HL-60 (cell line): ENCODE results near the gene GHITM.
A peak's percentile ranks its signal among the peaks of the same experiment; 100 is the strongest.

ENCODE experiments used
- DNase-seq, 2 experiments: peaks; one replicate each; pipeline ENCODE4 v3.0.0-alpha.2; 2010 to 2020; ENCODE audit warnings: low read depth in 1 of 2, low spot score in 1 of 2
- H3K27ac ChIP-seq: fragments of 250-450 bp; sonication (Bioruptor Pico); replicated peaks from 2 replicates; pipeline ENCODE4 v1.5.1; 2020; ENCODE audit warnings: mild to moderate bottlenecking, moderate library complexity
- H3K27me3 ChIP-seq: fragments of 250-450 bp; sonication (Bioruptor Pico); 2 replicates; pipeline ENCODE4 v1.5.1; 2021; ENCODE audit warnings: mild to moderate bottlenecking, moderate library complexity; ENCODE audit not compliant: insufficient read depth, poor library complexity, severe bottlenecking
- H3K4me3 ChIP-seq: replicated peaks from 2 replicates; pipeline ENCODE4 v1.5.1; 2011; ENCODE audit warnings: mild to moderate bottlenecking, control low read depth, low read length; ENCODE audit not compliant: insufficient read depth
- CTCF ChIP-seq: IDR thresholded peaks from one replicate; pipeline ENCODE4 v1.5.1; 2011; ENCODE audit warnings: low read length, control low read depth, inconsistent platforms; ENCODE audit not compliant: insufficient read depth
- GABPA ChIP-seq: IDR thresholded peaks from 2 replicates; pipeline ENCODE4 v1.6.1; 2012; ENCODE audit warnings: low read depth
- POLR2AphosphoS5 ChIP-seq: IDR thresholded peaks from 2 replicates; pipeline ENCODE4 v1.6.1; 2012; ENCODE audit warnings: low read depth
- REST ChIP-seq: IDR thresholded peaks from 2 replicates; pipeline ENCODE4 v1.6.1; 2012; ENCODE audit warnings: low read depth; ENCODE audit not compliant: insufficient replicate concordance
- SPI1 ChIP-seq: IDR thresholded peaks from 2 replicates; pipeline ENCODE4 v1.6.1; 2012; ENCODE audit warnings: low read depth, mild to moderate bottlenecking, borderline replicate concordance

Gene GHITM

DNA sequence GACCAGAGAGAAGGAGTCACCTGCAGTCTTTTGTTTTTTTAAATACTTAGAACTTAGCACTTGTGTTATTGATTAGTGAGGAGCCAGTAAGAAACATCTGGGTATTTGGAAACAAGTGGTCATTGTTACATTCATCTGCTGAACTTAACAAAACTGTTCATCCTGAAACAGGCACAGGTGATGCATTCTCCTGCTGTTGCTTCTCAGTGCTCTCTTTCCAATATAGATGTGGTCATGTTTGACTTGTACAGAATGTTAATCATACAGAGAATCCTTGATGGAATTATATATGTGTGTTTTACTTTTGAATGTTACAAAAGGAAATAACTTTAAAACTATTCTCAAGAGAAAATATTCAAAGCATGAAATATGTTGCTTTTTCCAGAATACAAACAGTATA is 13.5 kb downstream of the GHITM start:
- Histone ChIP-seq H3K4me3 (no peak overlapping the region), H3K27ac (no peak overlapping the region), H3K27me3 (no peaks in the 10 kb centered on the region)
- TF ChIP-seq GABPA (no peak), CTCF (no peak), SPI1 (no peak), POLR2AphosphoS5 (no peak), REST (no peak)
- DNase-seq, result no peak

- no peaks in the 10 kb centered on the region for H3K27me3 ChIP-seq
- peak in 1 of 2 experiments; percentile 15 for DNase-seq
- H3K27ac ChIP-seq, result 0 out of 2 replicates have a peak overlapping the region, but pooled peaks have one; percentile 50
- TF ChIP-seq GABPA (no peak), REST (no peak), SPI1 (no peak), POLR2AphosphoS5 (no peak), CTCF (no peak)
- H3K4me3 ChIP-seq, result no peak overlapping the region
These were observed 16.2 kb downstream of the GHITM start for GRCh38 chr10:84155521-84155920.

DNA sequence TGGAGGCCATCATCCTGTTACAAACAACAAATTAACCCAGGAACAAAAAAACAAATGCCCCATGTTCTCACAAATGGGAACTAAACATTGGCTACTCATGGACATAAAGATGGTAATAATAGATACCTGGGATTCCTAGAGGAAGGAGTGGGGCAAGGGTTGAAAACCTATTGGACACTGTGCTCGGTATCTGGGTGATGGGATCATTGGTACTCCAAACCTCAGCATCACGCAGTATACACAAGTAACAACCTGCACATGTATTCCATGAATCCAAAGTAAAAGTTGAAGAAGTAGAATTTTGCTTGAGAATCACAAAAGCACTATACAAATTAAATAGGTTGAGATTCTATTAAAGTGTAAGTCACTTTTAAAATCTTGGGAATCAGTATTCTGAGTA is 16.7 kb downstream of the GHITM start:
- TF ChIP-seq REST, result no peak
- TF ChIP-seq CTCF, result no peak
- TF ChIP-seq GABPA, result no peak
- no peak for TF ChIP-seq SPI1
- TF ChIP-seq POLR2AphosphoS5, result no peak
- no peak overlapping the region for H3K4me3 ChIP-seq
- H3K27me3 ChIP-seq, result no peaks in the 10 kb centered on the region
- DNase-seq, result no peak
- H3K27ac ChIP-seq, result peak overlapping the region; percentile 50
